Measurements from ENCODE around the gene GNAT3. TPM values are rescaled to one million over a fixed set of nuclear protein-coding genes. Genes with fewer than 3 reads are reported as not detected.

The GNAT3 gene
- total and polyA plus RNA-seq, 5 donors from 2014 or later: not detected

DNA sequence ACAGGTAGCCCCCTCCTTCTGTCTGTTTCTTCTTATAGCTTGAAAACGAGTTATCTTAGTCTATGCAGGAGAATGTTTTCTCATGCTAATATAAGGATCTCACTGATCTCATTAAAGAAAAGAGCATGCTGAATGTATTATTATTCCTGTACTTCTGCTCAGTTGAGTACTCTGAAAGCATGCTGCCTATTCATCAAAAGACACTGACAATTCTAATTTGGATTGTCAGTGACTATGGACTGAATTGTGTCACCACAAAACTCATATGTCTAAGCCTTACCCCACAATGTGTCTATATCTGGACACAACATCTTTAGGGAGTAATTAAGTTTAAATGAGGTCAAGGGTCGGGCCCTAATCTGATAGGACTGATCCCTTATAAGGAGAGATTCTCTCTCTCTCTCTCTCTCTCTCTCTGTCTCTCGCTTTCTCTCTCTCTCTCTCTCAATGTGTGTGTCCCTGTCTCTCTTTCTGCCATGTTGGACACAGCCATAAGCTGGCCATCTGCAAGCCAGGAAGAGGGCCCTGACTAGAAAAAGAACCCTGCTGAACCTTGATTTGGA lies 98.4 kb downstream of the GNAT3 start:
- Histone ChIP-seq H3K4me1 (ENCODE audit: control insufficient read depth, insufficient read depth, low read length, poor library complexity, severe bottlenecking) (no peaks in the 10 kb centered on the region), H3K4me3 (ENCODE audit: low read depth, low read length) (no peak overlapping the region), H3K27me3 (ENCODE audit: control insufficient read depth, insufficient read depth, low read length) (no peaks in the 10 kb centered on the region), H3K9me3 (ENCODE audit: control insufficient read depth in 2 of 2, low read length in 2 of 2) (peaks cover 0 to 2% of the 10 kb centered on the region in 2 experiments), H3K27ac (ENCODE audit: insufficient read depth, low read length, poor library complexity, severe bottlenecking) (no peak overlapping the region), H3K36me3 (ENCODE audit: control insufficient read depth, insufficient read depth, low read length) (no peaks in the 10 kb centered on the region)
- H3K27ac Mint-ChIP-seq: no peak overlapping the region
- peaks cover 6% of the 10 kb centered on the region for H3K27me3 Mint-ChIP-seq
- no peak for ATAC-seq (ENCODE audit: low read depth in 2 of 2)
- H3K4me3 Mint-ChIP-seq: no peak overlapping the region
- H3K4me1 Mint-ChIP-seq: no peaks in the 10 kb centered on the region
- no peaks in the 10 kb centered on the region for H3K36me3 Mint-ChIP-seq
- DNase-seq: no peak
- peaks cover 0 to 10% (median 2%) of the 10 kb centered on the region in 7 donors for H3K9me3 Mint-ChIP-seq

DNA sequence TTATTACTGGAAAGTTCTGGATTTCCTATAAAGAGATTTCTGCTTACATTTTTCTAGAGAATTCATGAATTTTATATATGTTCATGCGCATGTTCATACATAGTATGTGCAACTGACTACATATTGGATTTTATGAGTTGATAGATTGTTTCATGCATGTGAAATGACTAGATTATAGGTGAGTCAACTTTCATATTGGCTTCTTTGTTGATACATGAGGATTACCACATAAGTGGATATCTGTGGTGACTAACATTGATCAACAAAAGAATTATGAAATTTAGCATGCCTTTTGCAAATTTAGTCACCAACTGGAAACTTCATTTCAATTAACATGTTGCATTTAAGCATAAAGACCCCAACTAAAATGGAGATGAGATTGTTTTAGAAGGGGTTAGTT lies 99.0 kb downstream of the GNAT3 start:
- Mint-ChIP-seq H3K9me3 (peaks cover 0 to 10% (median 2%) of the 10 kb centered on the region in 7 donors), H3K27me3 (peaks cover 6% of the 10 kb centered on the region), H3K4me1 (no peaks in the 10 kb centered on the region), H3K36me3 (no peaks in the 10 kb centered on the region), H3K27ac (no peak overlapping the region), H3K4me3 (no peak overlapping the region)
- no peak overlapping the region for H3K4me3 ChIP-seq (ENCODE audit: low read depth, low read length)
- H3K9me3 ChIP-seq (ENCODE audit: control insufficient read depth in 2 of 2, low read length in 2 of 2): peaks cover 0 to 2% of the 10 kb centered on the region in 2 experiments
- no peak for ATAC-seq (ENCODE audit: low read depth in 2 of 2)
- H3K4me1 ChIP-seq (ENCODE audit: control insufficient read depth, insufficient read depth, low read length, poor library complexity, severe bottlenecking): no peaks in the 10 kb centered on the region
- no peaks in the 10 kb centered on the region for H3K27me3 ChIP-seq (ENCODE audit: control insufficient read depth, insufficient read depth, low read length)
- no peak overlapping the region for H3K27ac ChIP-seq (ENCODE audit: insufficient read depth, low read length, poor library complexity, severe bottlenecking)
- H3K36me3 ChIP-seq (ENCODE audit: control insufficient read depth, insufficient read depth, low read length): no peaks in the 10 kb centered on the region
- DNase-seq: no peak

DNA sequence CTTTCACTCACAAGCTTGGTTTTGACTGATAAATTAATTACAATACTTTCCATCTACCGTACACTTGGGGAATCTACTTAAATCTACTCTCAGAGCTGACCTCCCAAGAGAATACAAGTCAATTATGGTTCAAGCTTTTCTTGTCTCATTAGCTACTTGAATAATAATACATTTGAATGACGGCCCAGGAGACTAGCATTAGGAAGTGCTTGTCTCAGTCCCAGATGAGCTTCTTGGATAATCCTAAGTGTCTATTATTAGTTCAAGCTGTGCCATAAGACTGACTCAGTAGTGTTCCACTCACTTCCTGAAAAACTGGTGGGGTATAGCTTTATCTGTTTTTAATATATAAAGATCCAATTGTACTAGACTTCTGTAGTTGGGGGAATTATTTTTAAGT lies 100.2 kb downstream of the GNAT3 start:
- no peak overlapping the region for H3K4me3 ChIP-seq (ENCODE audit: low read depth, low read length)
- H3K4me3 Mint-ChIP-seq: no peak overlapping the region
- no peak overlapping the region for H3K27ac Mint-ChIP-seq
- no peaks in the 10 kb centered on the region for H3K27me3 Mint-ChIP-seq
- H3K36me3 Mint-ChIP-seq: no peaks in the 10 kb centered on the region
- no peaks in the 10 kb centered on the region for H3K27me3 ChIP-seq (ENCODE audit: control insufficient read depth, insufficient read depth, low read length)
- peaks cover 2 to 9% (median 4%) of the 10 kb centered on the region in 7 donors for H3K9me3 Mint-ChIP-seq
- no peaks in the 10 kb centered on the region for H3K4me1 Mint-ChIP-seq
- H3K27ac ChIP-seq (ENCODE audit: insufficient read depth, low read length, poor library complexity, severe bottlenecking): no peak overlapping the region
- H3K36me3 ChIP-seq (ENCODE audit: control insufficient read depth, insufficient read depth, low read length): no peaks in the 10 kb centered on the region
- ATAC-seq (ENCODE audit: low read depth in 2 of 2) (no peak), DNase-seq (no peak)
- H3K9me3 ChIP-seq (ENCODE audit: control insufficient read depth in 2 of 2, low read length in 2 of 2): peaks cover 0 to 2% of the 10 kb centered on the region in 2 experiments
- H3K4me1 ChIP-seq (ENCODE audit: control insufficient read depth, insufficient read depth, low read length, poor library complexity, severe bottlenecking): no peaks in the 10 kb centered on the region

DNA sequence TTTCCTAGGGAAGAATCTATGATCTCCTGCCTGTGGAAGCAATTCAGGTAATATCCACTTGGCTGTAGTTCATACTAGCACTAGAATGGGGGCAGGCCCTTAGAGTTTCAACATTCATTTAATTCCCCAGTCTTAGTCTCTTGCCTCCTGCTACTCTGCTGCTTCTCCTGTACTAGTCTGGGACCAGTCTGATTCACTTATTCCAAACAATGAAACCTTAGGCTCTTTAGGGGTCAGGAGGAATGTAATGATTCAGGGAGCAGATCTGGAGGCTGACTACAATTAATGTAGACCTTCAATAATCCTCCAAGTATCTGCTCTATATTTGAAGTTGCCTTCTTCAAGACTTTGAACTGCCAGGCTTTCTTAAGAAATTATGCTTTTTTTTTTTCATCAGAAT lies 101.8 kb downstream of the GNAT3 start:
- no peaks in the 10 kb centered on the region for H3K4me1 ChIP-seq (ENCODE audit: control insufficient read depth, insufficient read depth, low read length, poor library complexity, severe bottlenecking)
- no peak overlapping the region for H3K27ac ChIP-seq (ENCODE audit: insufficient read depth, low read length, poor library complexity, severe bottlenecking)
- H3K4me1 Mint-ChIP-seq: no peaks in the 10 kb centered on the region
- H3K27ac Mint-ChIP-seq: no peak overlapping the region
- H3K9me3 ChIP-seq (ENCODE audit: control insufficient read depth in 2 of 2, low read length in 2 of 2): peaks cover 0 to 2% of the 10 kb centered on the region in 2 experiments
- DNase-seq (no peak), ATAC-seq (ENCODE audit: low read depth in 2 of 2) (no peak)
- H3K4me3 ChIP-seq (ENCODE audit: low read depth, low read length): no peak overlapping the region
- no peaks in the 10 kb centered on the region for H3K36me3 Mint-ChIP-seq
- no peaks in the 10 kb centered on the region for H3K27me3 ChIP-seq (ENCODE audit: control insufficient read depth, insufficient read depth, low read length)
- no peaks in the 10 kb centered on the region for H3K36me3 ChIP-seq (ENCODE audit: control insufficient read depth, insufficient read depth, low read length)
- H3K27me3 Mint-ChIP-seq: no peaks in the 10 kb centered on the region
- H3K4me3 Mint-ChIP-seq: no peak overlapping the region
- peaks cover 2 to 9% (median 4%) of the 10 kb centered on the region in 7 donors for H3K9me3 Mint-ChIP-seq

Other genes starting within 250 kb of the GNAT3 start
- gene CD36, start 126.6 kb upstream of the GNAT3 start, total RNA-seq: 0.52 TPM
- gene CD36, start 126.6 kb upstream of the GNAT3 start, polyA plus RNA-seq: 1 to 10 TPM in 1 of 4 donors, under 1 TPM in 1, not detected in 2; 0.37 to 1.1 TPM